IMR-90 (cell line): ENCODE results near the gene HCFC1R1. TPM values are rescaled to one million over a fixed set of nuclear protein-coding genes. Genes with fewer than 3 reads are reported as not detected.

Experiments used
- ATAC-seq: fragments of 200-7000 bp; cut with Tn5 transposase; 2 replicates; pipeline ENCODE4 v1.9.1; 2020; ENCODE audit warnings: low read depth, mild to moderate bottlenecking, moderate library complexity
- BruUV-seq: library from RNA; stranded (reverse); fragments of 400-500 nt; replicated peaks from 2 replicates; lab custom pipeline; 2021; lab: Mats Ljungman, UMichigan
- CTCF ChIA-PET: fragments of 300-600 bp; formaldehyde crosslinking; extraction: SDS; loops from one replicate; lab custom pipeline; 2021; ENCODE audit warnings: antibody characterized with exemption; lab: Yijun Ruan, JAX
- POLR2A ChIA-PET: fragments of 300-600 bp; sonication (Branson Sonifier 250); formaldehyde crosslinking; loops from one replicate; lab custom pipeline; 2022; ENCODE audit warnings: antibody characterized with exemption; ENCODE audit not compliant: unreplicated experiment; lab: Charles Lee
- DNase-seq: peaks from one replicate; pipeline ENCODE4 v3.0.0; 2013
- H2AFZ ChIP-seq: replicated peaks from 2 replicates; pipeline ENCODE3; 2013; ENCODE audit warnings: low read length, mild to moderate bottlenecking; ENCODE audit not compliant: poor library complexity
- H2AK5ac ChIP-seq: 2 replicates; pipeline ENCODE4 v1.6.1; 2013; ENCODE audit warnings: low read depth, low read length, inconsistent platforms
- H2AK9ac ChIP-seq: replicated peaks from 2 replicates; pipeline ENCODE3; 2013; ENCODE audit warnings: mild to moderate bottlenecking, low read depth, low read length, moderate library complexity; ENCODE audit not compliant: poor library complexity
- H2BK120ac ChIP-seq: 2 replicates; pipeline ENCODE4 v1.6.1; 2013; ENCODE audit warnings: low read depth, low read length, inconsistent platforms
- H2BK15ac ChIP-seq: 3 replicates; pipeline ENCODE4 v1.6.1; 2013; ENCODE audit warnings: low read depth, low read length, inconsistent platforms
- H2BK20ac ChIP-seq: 2 replicates; pipeline ENCODE4 v1.6.1; 2013; ENCODE audit warnings: low read depth, mild to moderate bottlenecking, inconsistent platforms, low read length, moderate library complexity
- H2BK5ac ChIP-seq: 2 replicates; pipeline ENCODE4 v1.6.1; 2013; ENCODE audit warnings: mild to moderate bottlenecking, low read depth, low read length, inconsistent platforms; ENCODE audit not compliant: poor library complexity, severe bottlenecking
- H3K14ac ChIP-seq: replicated peaks from 2 replicates; pipeline ENCODE4 v1.6.1; 2013; ENCODE audit warnings: low read depth, low read length, inconsistent platforms
- H3K18ac ChIP-seq: 2 replicates; pipeline ENCODE4 v1.6.1; 2013; ENCODE audit warnings: low read depth, low read length, control low read depth
- H3K23ac ChIP-seq: 2 replicates; pipeline ENCODE4 v1.6.1; 2013; ENCODE audit warnings: low read depth, low read length, inconsistent platforms
- H3K27ac ChIP-seq: 2 replicates; pipeline ENCODE4 v1.5.1; 2013; ENCODE audit warnings: mild to moderate bottlenecking, control low read depth, low read length; ENCODE audit not compliant: insufficient read depth
- H3K27me3 ChIP-seq: 2 replicates; pipeline ENCODE4 v1.6.1; 2013; ENCODE audit warnings: low read length; ENCODE audit not compliant: control insufficient read depth, insufficient read depth
- H3K36me3 ChIP-seq: 2 replicates; pipeline ENCODE4 v1.6.1; 2013; ENCODE audit warnings: low read length, mixed read lengths; ENCODE audit not compliant: control insufficient read depth, insufficient read depth
- H3K4ac ChIP-seq: 2 replicates; pipeline ENCODE4 v1.6.1; 2013; ENCODE audit warnings: low read depth, low read length, inconsistent platforms
- H3K4me1 ChIP-seq: 2 replicates; pipeline ENCODE4 v1.6.1; 2013; ENCODE audit warnings: low read length, mixed read lengths; ENCODE audit not compliant: control insufficient read depth, insufficient read depth
- H3K4me2 ChIP-seq: 2 replicates; pipeline ENCODE4 v1.6.1; 2013; ENCODE audit warnings: low read depth, mild to moderate bottlenecking, control low read depth, low read length, moderate library complexity
- H3K4me3 ChIP-seq: 2 replicates; pipeline ENCODE4 v1.5.1; 2013; ENCODE audit warnings: low read depth, mild to moderate bottlenecking, control low read depth, low read length, moderate library complexity; ENCODE audit not compliant: insufficient read depth
- H3K56ac ChIP-seq: 2 replicates; pipeline ENCODE4 v1.6.1; 2013; ENCODE audit warnings: low read length, inconsistent platforms; ENCODE audit not compliant: insufficient read depth; ENCODE audit errors: extremely low read depth
- H3K79me1 ChIP-seq, 2 experiments: 2 replicates each; pipeline ENCODE4 v1.6.1; 2013; ENCODE audit warnings: low read length in 2 of 2, inconsistent platforms in 1 of 2, low read depth in 1 of 2
- H3K9ac ChIP-seq: 2 replicates; pipeline ENCODE4 v1.6.1; 2013; ENCODE audit warnings: low read depth, low read length, control low read depth
- H3K9me1 ChIP-seq: 2 replicates; pipeline ENCODE4 v1.6.1; 2013; ENCODE audit warnings: low read length, inconsistent platforms; ENCODE audit not compliant: insufficient read depth
- H3K9me3 ChIP-seq: 2 replicates; pipeline ENCODE4 v1.6.1; 2013; ENCODE audit warnings: low read length; ENCODE audit not compliant: control insufficient read depth, insufficient read depth
- H4K20me1 ChIP-seq: 2 replicates; pipeline ENCODE4 v1.6.1; 2013; ENCODE audit warnings: low read length, inconsistent platforms; ENCODE audit not compliant: insufficient read depth
- H4K5ac ChIP-seq: 2 replicates; pipeline ENCODE4 v1.6.1; 2013; ENCODE audit warnings: mild to moderate bottlenecking, low read depth, low read length, control low read depth
- H4K8ac ChIP-seq, 2 experiments: 2 replicates each; pipeline ENCODE4 v1.6.1; 2013; ENCODE audit warnings: low read depth in 2 of 2, low read length in 2 of 2, control low read depth in 1 of 2, inconsistent platforms in 1 of 2
- H4K91ac ChIP-seq: 2 replicates; pipeline ENCODE4 v1.6.1; 2013; ENCODE audit warnings: low read depth, low read length, inconsistent platforms; ENCODE audit not compliant: insufficient read depth
- BHLHE40 ChIP-seq: fragments of 150-350 bp; IDR thresholded peaks from 2 replicates; pipeline ENCODE4 v1.6.1; 2016; ENCODE audit warnings: mild to moderate bottlenecking, low read depth, low read length
- CHD1 ChIP-seq: IDR thresholded peaks from 2 replicates; pipeline ENCODE4 v1.6.1; 2012; ENCODE audit warnings: low read depth, low read length, improper control_type of control experiment
- FOS ChIP-seq: fragments of 150-350 bp; IDR thresholded peaks from 2 replicates; pipeline ENCODE4 v1.6.1; 2016; ENCODE audit warnings: low read depth, low read length
- MAFK ChIP-seq: IDR thresholded peaks from 2 replicates; pipeline ENCODE4 v1.6.1; 2012; ENCODE audit warnings: low read depth, low read length, improper control_type of control experiment
- MXI1 ChIP-seq: IDR thresholded peaks from 2 replicates; pipeline ENCODE4 v1.6.1; 2012; ENCODE audit warnings: low read depth, mild to moderate bottlenecking, low read length, moderate library complexity, borderline replicate concordance
- NFE2L2 ChIP-seq: fragments of 150-350 bp; IDR thresholded peaks from 2 replicates; pipeline ENCODE4 v1.6.1; 2016; ENCODE audit warnings: low read depth, mild to moderate bottlenecking, low read length
- POLR2A ChIP-seq: IDR thresholded peaks from 2 replicates; pipeline ENCODE4 v1.6.1; 2012; ENCODE audit warnings: mild to moderate bottlenecking, low read depth, low read length
- RAD21 ChIP-seq: IDR thresholded peaks from 2 replicates; pipeline ENCODE4 v1.6.1; 2012; ENCODE audit warnings: low read length, improper control_type of control experiment
- RCOR1 ChIP-seq: IDR thresholded peaks from 2 replicates; pipeline ENCODE4 v1.6.1; 2012; ENCODE audit warnings: mild to moderate bottlenecking, low read length, improper control_type of control experiment; ENCODE audit not compliant: insufficient replicate concordance
- SMC3 ChIP-seq: fragments of 150-350 bp; IDR thresholded peaks from 2 replicates; pipeline ENCODE4 v1.6.1; 2016; ENCODE audit warnings: low read depth, mild to moderate bottlenecking, antibody characterized with exemption, low read length, moderate library complexity
- WGBS, 2 experiments: methylation state at CpG; one replicate each; pipeline versions ENCODE4 v1.1.5 to v1.1.7; 2013; ENCODE audit warnings: missing lambda C conversion rate in 2 of 2; ENCODE audit not compliant: insufficient read length in 1 of 2; ENCODE audit errors: extremely low coverage in 2 of 2; 5-methylcytosine and 5-hydroxymethylcytosine counted together
- dilution Hi-C: fragments of 300-500 bp; cut with HindIII; formaldehyde crosslinking; loops from one replicate; pipeline ENCODE4 v1.14.3; 2018; ENCODE audit warnings: low sequenced_read_pairs; ENCODE audit not compliant: unreplicated experiment
- in situ Hi-C: fragments of 300-500 bp; cut with MboI; formaldehyde crosslinking; loops from 3 replicates; pipeline ENCODE4 v1.14.3; 2019; ENCODE audit warnings: low sequenced_read_pairs, inconsistent platforms, mixed read lengths
- intact Hi-C: fragments of 100-400 bp; cut with micrococcal nuclease; formaldehyde crosslinking; loops from 2 replicates; pipeline ENCODE4 v1.10.0; 2022
- polyA plus RNA-seq, 3 experiments: library from polyadenylated mRNA; depleted of rRNA; stranded (reverse); fragments of >200 nt; gene quantifications; 2 replicates each; pipeline ENCODE4 v1.2.3, GENCODE V29; 2012; ENCODE audit warnings: low replicate concordance in 1 of 3
- total RNA-seq: library from RNA; depleted of rRNA; stranded (reverse); fragments of >200 nt; gene quantifications from 2 replicates; pipeline ENCODE4 v1.2.3, GENCODE V29; 2012
- TF ChIP-seq, protein P1 (sequence below): fragments of 150-350 bp; IDR thresholded peaks from 2 replicates; pipeline ENCODE4 v1.6.1; 2016; ENCODE audit warnings: low read depth, mild to moderate bottlenecking, low read length, moderate library complexity, borderline replicate concordance
- TF ChIP-seq, protein P2 (sequence below): fragments of 150-350 bp; IDR thresholded peaks from 2 replicates; pipeline ENCODE4 v1.6.1; 2017; ENCODE audit warnings: mild to moderate bottlenecking, antibody characterized with exemption, low read length, low read depth

HCFC1R1 gene
- total and polyA plus RNA-seq, 2 of the 4 experiments (the other 2 are of a cell fraction): 7.2 to 57.9 TPM

DNA sequence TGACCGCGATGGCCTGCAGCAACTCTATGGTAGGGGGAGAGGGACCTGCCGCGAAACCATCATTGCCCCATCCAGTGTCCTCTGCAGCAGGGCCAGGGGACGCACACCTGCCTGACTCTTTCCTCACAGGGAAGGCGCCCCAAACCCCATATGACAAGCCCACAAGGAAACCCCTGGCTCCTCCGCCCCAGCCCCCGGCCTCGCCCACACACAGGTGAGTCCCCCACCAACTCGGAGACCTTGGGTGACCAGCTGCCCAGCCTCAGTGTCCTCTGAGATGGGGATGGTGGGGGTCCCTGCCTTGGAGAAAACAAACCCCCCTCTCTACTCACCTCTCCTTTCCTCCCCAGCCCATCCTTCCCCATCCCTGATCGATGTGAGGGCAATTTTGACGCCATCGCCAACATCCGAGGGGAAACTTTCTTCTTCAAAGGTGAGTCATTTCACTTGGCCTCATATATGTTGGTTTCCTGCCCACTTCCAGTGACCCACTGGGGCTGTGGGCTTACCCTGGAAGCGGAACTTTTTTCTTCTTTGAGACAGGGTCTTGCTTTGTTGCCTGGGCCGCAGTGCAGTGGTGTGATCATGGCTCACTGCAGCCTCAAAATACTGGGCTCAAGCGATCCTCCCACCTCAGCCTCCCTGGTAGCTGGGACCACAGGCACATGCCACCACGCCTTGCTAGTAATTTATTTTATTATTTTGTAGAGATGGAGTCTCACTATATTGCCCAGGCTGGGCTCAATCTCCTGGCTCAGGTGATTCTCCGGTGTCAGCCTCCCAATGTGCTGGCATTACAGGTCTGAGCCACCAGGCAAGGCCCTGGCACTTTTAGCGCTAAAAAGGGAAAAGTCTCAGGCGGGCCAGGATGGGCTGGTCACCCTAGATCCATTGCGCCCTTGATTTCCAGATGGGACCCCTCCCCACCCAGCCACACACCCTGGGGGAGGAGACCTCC lies 33.7 kb upstream of the HCFC1R1 start (continued):
- TF ChIP-seq SMC3 (no peak), NFE2L2 (no peak)

DNA sequence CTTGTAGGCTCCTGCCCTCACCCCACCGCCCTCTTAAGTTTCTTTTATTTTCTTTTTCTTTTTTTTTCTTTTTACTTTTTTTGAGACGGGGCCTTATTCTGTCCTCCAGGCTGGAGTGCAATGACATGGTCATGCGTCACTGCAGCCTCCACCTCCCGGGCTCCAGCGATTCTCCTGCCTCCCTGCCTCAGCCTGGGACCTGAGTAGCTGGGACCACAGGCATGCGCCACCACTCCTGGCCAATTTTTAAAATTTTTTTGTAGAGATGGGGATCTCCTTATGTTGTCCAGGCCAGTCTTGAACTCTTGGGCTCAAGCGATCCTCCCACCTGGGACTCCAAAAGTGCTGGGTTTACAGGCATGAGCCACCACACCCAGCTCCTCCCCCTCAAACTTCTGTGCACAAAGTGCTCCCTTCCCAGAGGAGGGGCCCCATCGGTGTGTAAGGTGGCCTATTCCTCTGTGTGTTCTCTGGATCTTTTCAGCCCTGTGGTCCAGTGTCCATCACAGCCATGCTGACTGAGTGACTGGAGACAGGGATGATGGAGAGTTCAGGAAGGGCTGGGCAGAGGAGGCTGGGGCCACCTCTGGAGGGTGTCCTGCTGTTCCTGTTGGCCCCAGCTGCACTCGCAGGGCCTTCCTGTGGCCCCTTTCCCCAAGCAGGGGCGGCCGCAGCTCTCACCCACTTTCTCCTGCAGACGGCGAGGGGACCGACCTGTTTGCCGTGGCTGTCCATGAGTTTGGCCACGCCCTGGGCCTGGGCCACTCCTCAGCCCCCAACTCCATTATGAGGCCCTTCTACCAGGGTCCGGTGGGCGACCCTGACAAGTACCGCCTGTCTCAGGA lies 32.8 kb upstream of the HCFC1R1 start:
- Histone ChIP-seq H4K8ac (no peak overlapping the region), H3K56ac (no peak overlapping the region), H4K20me1 (no peaks in the 10 kb centered on the region; the same call in 1 of the 2 replicates), H2AFZ (no peak overlapping the region), H3K4me1 (peaks cover 5% of the 10 kb centered on the region), H3K23ac (no peak overlapping the region), H4K91ac (no peak overlapping the region), H3K4me3 (no peak overlapping the region), H2BK20ac (no peak overlapping the region), H3K4me2 (no peak overlapping the region), H3K14ac (no peak overlapping the region), H3K9ac (no peak overlapping the region), H2BK120ac (no peak overlapping the region), H3K4ac (no peak overlapping the region), H3K79me1 (peaks cover 0 to 16% of the 10 kb centered on the region in 2 experiments; a peak in 1 of 4 replicates), H2AK5ac (no peak overlapping the region), H3K36me3 (no peaks in the 10 kb centered on the region), H3K18ac (no peak overlapping the region), H2BK15ac (no peak overlapping the region), H2BK5ac (no peak overlapping the region), H3K27ac (no peak overlapping the region), H2AK9ac (no peak overlapping the region), H3K9me1 (peaks cover 10% of the 10 kb centered on the region), H4K5ac (no peak overlapping the region), H3K9me3 (no peaks in the 10 kb centered on the region), H3K27me3 (no peaks in the 10 kb centered on the region)
- POLR2A ChIA-PET: no interaction called here
- BruUV-seq: no TSS peak
- dilution Hi-C loops (no loop called here), in situ Hi-C loops (no loop called here), intact Hi-C loops (no loop called here)
- ATAC-seq: no peak
- WGBS, 2 experiments: 92% methylated on average over 6 of the region's 19 CpGs; no CpG with 5 or more reads in 1 of the 2 experiments
- no peak for TF ChIP-seq POLR2A
- TF ChIP-seq, protein P1, sequence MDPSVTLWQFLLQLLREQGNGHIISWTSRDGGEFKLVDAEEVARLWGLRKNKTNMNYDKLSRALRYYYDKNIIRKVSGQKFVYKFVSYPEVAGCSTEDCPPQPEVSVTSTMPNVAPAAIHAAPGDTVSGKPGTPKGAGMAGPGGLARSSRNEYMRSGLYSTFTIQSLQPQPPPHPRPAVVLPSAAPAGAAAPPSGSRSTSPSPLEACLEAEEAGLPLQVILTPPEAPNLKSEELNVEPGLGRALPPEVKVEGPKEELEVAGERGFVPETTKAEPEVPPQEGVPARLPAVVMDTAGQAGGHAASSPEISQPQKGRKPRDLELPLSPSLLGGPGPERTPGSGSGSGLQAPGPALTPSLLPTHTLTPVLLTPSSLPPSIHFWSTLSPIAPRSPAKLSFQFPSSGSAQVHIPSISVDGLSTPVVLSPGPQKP: no peak
- TF ChIP-seq NFE2L2: no peak
- TF ChIP-seq, protein P2, sequence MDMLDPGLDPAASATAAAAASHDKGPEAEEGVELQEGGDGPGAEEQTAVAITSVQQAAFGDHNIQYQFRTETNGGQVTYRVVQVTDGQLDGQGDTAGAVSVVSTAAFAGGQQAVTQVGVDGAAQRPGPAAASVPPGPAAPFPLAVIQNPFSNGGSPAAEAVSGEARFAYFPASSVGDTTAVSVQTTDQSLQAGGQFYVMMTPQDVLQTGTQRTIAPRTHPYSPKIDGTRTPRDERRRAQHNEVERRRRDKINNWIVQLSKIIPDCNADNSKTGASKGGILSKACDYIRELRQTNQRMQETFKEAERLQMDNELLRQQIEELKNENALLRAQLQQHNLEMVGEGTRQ: no peak
- no peak for TF ChIP-seq BHLHE40
- no peak for TF ChIP-seq RCOR1
- TF ChIP-seq CHD1: no peak
- TF ChIP-seq MXI1: no peak
- TF ChIP-seq RAD21: no peak
- TF ChIP-seq MAFK: no peak
- no peak for TF ChIP-seq FOS
- no peak for DNase-seq
- CTCF ChIA-PET: no interaction called here
